HUES6 (cell line): ENCODE measurements around the gene SHISA5.
A peak's percentile ranks its signal among the peaks of the same experiment; 100 is the strongest.
"Not testable (repeated sequence)": the region's sequence is repeated elsewhere in the genome, so short reads cannot be mapped to it uniquely, and the experiment has no call there.

Source experiments
- H3K27ac ChIP-seq: 2 replicates; pipeline ENCODE4 v1.7.0; 2013; ENCODE audit warnings: low read depth, mild to moderate bottlenecking, low read length, inconsistent platforms
- H3K27me3 ChIP-seq: 2 replicates; pipeline ENCODE4 v1.6.1; 2013; ENCODE audit warnings: low read length; ENCODE audit not compliant: control insufficient read depth, insufficient read depth
- H3K36me3 ChIP-seq: 2 replicates; pipeline ENCODE4 v1.6.1; 2013; ENCODE audit warnings: low read length; ENCODE audit not compliant: control insufficient read depth, insufficient read depth
- H3K4me1 ChIP-seq: 2 replicates; pipeline ENCODE4 v1.6.1; 2013; ENCODE audit warnings: low read length; ENCODE audit not compliant: control insufficient read depth, insufficient read depth
- H3K4me3 ChIP-seq: 2 replicates; pipeline ENCODE4 v1.5.1; 2013; ENCODE audit warnings: low read depth, low read length
- H3K9ac ChIP-seq: one replicate; pipeline ENCODE4 v1.6.1; 2013; ENCODE audit warnings: mild to moderate bottlenecking, low read length
- H3K9me3 ChIP-seq: 2 replicates; pipeline ENCODE4 v1.6.1; 2013; ENCODE audit warnings: low read depth, low read length; ENCODE audit not compliant: control insufficient read depth, insufficient read depth

Gene SHISA5

DNA sequence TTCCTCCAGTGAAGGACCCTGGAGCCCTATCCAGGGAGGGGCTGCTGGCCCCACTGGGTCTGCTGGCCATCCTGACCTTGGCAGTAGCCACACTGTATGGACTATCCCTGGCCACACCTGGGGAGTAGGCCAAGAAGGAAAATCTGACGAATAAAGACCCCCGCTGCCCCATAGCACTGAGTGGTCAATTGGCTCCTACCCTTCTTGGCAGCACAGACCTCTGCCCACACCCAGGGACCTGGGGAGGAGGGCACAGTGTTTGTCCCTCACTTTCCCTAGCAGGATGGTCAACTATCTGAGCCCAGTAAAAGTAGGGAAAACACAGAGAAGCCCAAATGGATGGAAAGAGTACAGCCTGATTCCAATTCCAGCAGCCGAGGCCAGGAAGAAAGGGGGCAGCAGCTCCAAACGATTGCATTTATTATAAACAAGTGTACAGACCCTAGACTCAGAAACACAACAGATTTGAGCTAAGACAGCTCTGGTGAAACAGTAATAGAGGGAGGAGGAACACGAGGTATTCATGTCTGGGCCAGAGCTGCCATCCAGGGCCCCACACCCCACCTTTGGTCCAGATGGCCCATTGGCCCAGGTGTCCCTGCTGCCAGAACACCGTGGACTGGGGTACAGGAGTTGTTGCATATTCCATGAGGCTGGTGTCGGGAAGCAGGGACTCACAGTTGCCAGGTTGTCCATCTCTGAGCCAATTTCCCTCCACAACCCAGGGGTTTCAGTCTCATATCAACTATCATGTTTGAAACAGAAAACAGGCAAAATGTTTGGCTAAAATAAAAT lies 36.3 kb downstream of the SHISA5 start:
- H3K27me3 ChIP-seq, result no peaks in the 10 kb centered on the region
- H3K4me1 ChIP-seq, result peaks cover 29% of the 10 kb centered on the region
- no peak overlapping the region for H3K9ac ChIP-seq
- peaks cover 46% of the 10 kb centered on the region for H3K36me3 ChIP-seq
- no peak overlapping the region for H3K4me3 ChIP-seq
- peak overlapping the region; percentile 97; the same call in 1 of the 2 replicates for H3K27ac ChIP-seq
- no peaks in the 10 kb centered on the region for H3K9me3 ChIP-seq

DNA sequence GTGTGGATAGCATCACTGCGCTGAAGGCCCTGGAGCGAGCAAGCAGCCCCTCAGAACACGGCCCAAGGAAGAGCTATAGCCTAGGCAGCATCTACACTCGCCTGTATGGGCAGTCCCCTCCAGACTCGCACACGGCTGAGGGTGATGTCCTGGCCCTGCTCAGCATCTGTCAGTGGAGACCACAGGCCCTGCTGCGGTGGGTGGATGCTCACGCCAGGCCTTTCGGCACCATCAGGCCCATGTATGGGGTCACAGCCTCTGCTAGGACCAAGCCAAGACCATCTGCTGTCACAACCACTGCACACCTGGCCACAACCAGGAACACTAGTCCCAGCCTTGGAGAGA lies 36.9 kb downstream of the SHISA5 start:
- peak overlapping the region; percentile 76 for H3K9ac ChIP-seq
- H3K27me3 ChIP-seq, result no peaks in the 10 kb centered on the region
- H3K4me3 ChIP-seq, result no peak overlapping the region
- peak overlapping the region; percentile 97; the same call in 1 of the 2 replicates for H3K27ac ChIP-seq
- H3K4me1 ChIP-seq, result peaks cover 29% of the 10 kb centered on the region
- no peaks in the 10 kb centered on the region for H3K9me3 ChIP-seq
- H3K36me3 ChIP-seq, result peaks cover 46% of the 10 kb centered on the region

DNA sequence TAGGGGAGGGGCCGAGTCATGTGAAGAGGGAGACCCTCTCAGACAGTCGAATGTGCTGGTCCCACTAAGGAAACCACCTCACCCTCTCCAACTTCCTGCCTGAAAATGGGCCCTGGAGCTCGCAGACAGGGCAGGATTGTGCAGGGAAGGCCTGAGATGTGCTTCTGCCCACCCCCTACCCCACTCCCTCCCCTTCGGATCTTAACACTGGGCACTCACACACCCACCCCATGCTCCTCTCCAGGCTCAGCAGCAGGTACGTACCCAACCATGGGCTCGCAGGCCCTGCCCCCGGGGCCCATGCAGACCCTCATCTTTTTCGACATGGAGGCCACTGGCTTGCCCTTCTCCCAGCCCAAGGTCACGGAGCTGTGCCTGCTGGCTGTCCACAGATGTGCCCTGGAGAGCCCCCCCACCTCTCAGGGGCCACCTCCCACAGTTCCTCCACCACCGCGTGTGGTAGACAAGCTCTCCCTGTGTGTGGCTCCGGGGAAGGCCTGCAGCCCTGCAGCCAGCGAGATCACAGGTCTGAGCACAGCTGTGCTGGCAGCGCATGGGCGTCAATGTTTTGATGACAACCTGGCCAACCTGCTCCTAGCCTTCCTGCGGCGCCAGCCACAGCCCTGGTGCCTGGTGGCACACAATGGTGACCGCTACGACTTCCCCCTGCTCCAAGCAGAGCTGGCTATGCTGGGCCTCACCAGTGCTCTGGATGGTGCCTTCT lies 37.4 kb downstream of the SHISA5 start:
- H3K36me3 ChIP-seq, result peaks cover 46% of the 10 kb centered on the region
- no peak overlapping the region for H3K4me3 ChIP-seq
- H3K27ac ChIP-seq, result peak overlapping the region; percentile 97
- H3K9ac ChIP-seq, result peak overlapping the region; percentile 76
- no peaks in the 10 kb centered on the region for H3K9me3 ChIP-seq
- H3K27me3 ChIP-seq, result no peaks in the 10 kb centered on the region
- H3K4me1 ChIP-seq, result peaks cover 29% of the 10 kb centered on the region

DNA sequence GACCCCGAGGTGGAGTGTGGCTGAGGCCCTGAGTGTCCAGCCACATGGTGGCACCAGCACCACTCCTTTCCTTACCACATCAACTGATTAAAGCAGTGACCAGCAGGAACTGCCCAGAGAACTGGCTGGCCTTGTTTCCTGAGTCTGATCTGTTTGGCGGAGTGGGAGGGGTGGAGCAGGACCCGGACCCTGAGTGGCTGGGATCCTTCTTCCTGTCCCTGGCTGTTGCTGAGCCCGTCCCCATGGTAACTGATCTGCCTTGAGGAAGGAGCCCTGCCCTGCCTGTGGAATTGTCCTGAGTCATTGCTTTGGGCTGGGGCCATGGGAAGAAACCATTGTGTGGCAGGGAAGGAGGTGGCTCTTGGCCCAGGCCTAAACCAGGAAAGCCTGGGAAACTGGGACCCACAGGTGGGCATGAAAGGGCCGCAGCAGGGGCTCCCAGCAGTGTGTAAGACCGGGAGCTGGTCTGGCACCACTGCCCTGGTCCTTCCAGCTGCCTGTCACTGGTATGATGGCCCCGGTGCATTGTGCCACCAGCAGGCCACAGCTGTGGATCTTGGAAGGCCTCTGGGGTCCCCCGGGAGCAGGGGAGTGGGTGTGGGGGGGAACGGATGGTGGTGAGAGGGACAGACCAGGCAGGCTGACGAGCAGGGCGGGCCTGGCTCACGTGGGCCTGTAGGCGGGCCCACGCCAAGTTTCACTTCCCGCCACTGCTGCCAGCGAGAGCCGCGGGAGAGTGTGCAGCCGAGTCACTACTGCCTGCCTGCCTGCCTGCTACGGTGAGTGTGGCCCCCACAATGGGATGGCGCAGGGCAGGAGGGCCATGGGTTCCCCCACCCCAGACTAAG lies 38.2 kb downstream of the SHISA5 start:
- Histone ChIP-seq H3K4me3 (no peak overlapping the region), H3K4me1 (peaks cover 29% of the 10 kb centered on the region), H3K9ac (peak overlapping the region; percentile 76), H3K36me3 (peaks cover 54% of the 10 kb centered on the region), H3K27ac (peak overlapping the region; percentile 97), H3K9me3 (no peaks in the 10 kb centered on the region), H3K27me3 (no peaks in the 10 kb centered on the region)

DNA sequence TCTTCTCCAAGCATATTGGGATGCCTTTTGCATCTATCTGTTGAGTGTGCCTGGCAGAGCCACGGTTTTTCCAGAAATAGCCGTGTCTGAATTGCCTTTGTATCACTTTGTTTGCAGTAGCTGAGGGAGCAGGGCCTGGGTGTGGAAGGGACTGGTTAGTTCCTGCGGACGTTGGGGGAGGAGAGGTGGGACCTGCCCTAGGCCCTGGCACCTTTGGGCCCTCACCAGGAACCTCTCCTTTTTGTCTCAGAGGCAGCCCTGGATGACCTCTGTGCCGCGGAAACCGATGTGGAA lies 38.8 kb downstream of the SHISA5 start:
- Histone ChIP-seq H3K27ac (no peak overlapping the region), H3K9me3 (no peaks in the 10 kb centered on the region), H3K9ac (peak overlapping the region; percentile 45), H3K27me3 (no peaks in the 10 kb centered on the region), H3K4me1 (peaks cover 26% of the 10 kb centered on the region), H3K36me3 (peaks cover 58% of the 10 kb centered on the region), H3K4me3 (no peak overlapping the region)

DNA sequence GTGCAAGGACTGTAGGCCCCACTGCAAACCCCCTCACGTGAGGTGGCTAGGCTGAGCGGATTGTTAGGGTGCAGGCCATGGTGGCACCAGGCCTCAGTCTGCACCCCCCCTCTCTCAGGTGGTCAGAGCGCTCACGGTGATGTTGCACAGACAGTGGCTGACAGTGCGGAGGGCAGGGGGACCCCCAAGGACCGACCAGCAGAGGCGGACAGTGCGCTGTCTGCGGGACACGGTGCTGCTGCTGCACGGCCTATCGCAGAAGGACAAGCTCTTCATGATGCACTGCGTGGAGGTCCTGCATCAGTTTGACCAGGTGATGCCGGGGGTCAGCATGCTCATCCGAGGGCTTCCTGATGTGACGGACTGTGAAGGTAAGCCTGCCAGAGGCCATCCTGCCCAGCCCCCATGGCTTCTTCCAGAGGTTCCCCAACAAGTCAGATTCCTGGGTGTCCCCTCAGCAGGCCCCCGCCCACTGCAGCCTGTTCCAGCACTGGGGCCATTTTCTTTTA lies 39.2 kb downstream of the SHISA5 start:
- Histone ChIP-seq H3K27ac (no peak overlapping the region), H3K27me3 (no peaks in the 10 kb centered on the region), H3K4me1 (peaks cover 23% of the 10 kb centered on the region), H3K36me3 (peaks cover 59% of the 10 kb centered on the region), H3K9me3 (no peaks in the 10 kb centered on the region), H3K4me3 (no peak overlapping the region), H3K9ac (no peak overlapping the region)

DNA sequence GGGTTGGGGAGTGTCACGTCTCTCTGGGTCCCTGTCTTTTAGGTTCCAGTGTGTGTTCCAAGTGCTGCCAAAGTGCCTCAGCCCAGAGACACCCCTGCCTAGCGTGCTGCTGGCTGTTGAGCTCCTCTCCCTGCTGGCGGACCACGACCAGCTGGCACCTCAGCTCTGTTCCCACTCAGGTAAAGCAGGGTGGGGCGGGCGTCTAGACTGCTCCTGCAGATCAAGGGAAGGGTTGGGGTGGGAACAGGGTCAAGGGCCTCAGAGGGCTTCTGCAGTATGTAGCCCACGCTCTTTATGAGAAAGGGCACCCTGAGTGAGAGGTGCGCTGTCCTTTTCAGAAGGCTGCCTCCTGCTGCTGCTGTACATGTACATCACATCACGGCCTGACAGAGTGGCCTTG lies 40.3 kb downstream of the SHISA5 start:
- H3K36me3 ChIP-seq, result peaks cover 59% of the 10 kb centered on the region
- no peak overlapping the region for H3K27ac ChIP-seq

DNA sequence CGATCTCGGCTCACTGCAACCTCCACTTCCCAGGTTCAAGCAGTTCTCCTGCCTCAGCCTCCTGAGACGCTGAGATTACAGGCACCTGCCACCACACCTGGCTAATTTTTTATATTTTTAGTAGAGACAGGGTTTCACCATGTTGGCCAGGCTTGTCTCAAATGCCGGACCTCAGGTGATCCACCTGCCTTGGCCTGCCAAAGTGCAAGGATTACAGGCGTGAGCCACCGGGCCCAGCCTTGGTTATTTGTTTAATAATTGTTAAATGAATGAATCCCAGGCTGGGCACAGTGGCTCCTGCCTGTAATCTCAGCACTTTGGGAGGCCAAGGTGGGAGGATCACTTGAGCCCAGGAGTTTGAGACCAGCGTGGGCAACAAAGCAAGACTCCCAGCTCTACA lies 42.2 kb downstream of the SHISA5 start:
- not testable (repeated sequence) for H3K27me3 ChIP-seq, H3K9ac ChIP-seq, H3K27ac ChIP-seq, H3K9me3 ChIP-seq, H3K4me3 ChIP-seq
- H3K4me1 ChIP-seq, result peaks cover 17% of the 10 kb centered on the region
- peaks cover 50% of the 10 kb centered on the region for H3K36me3 ChIP-seq

More for the DNA sequence above, 40.3 kb downstream of the SHISA5 start:
- H3K9ac ChIP-seq, result no peak overlapping the region
- no peak overlapping the region for H3K4me3 ChIP-seq
- H3K27me3 ChIP-seq, result no peaks in the 10 kb centered on the region
- no peaks in the 10 kb centered on the region for H3K9me3 ChIP-seq
- peaks cover 23% of the 10 kb centered on the region for H3K4me1 ChIP-seq

DNA sequence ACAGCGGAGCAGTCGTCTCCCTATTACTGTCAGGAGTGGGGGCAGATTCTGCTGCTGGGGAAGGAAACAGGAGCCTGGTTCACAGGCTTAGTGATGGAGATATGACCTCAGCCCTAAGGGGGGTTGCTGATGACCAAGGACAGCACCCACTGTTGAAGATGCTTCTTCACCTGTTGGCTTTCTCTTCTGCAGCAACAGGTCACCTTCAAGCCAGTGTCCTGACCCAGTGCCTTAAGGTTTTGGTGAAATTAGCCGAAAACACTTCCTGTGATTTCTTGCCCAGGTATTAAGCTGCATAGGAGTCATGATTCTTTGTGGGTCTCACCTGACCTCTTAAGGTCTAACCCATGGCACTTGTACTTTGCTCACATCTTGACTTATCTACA lies 43.5 kb downstream of the SHISA5 start:
- Histone ChIP-seq H3K36me3 (peaks cover 58% of the 10 kb centered on the region), H3K4me1 (peaks cover 4% of the 10 kb centered on the region), H3K9ac (no peak overlapping the region), H3K9me3 (no peaks in the 10 kb centered on the region), H3K27ac (no peak overlapping the region), H3K27me3 (no peaks in the 10 kb centered on the region), H3K4me3 (no peak overlapping the region)

DNA sequence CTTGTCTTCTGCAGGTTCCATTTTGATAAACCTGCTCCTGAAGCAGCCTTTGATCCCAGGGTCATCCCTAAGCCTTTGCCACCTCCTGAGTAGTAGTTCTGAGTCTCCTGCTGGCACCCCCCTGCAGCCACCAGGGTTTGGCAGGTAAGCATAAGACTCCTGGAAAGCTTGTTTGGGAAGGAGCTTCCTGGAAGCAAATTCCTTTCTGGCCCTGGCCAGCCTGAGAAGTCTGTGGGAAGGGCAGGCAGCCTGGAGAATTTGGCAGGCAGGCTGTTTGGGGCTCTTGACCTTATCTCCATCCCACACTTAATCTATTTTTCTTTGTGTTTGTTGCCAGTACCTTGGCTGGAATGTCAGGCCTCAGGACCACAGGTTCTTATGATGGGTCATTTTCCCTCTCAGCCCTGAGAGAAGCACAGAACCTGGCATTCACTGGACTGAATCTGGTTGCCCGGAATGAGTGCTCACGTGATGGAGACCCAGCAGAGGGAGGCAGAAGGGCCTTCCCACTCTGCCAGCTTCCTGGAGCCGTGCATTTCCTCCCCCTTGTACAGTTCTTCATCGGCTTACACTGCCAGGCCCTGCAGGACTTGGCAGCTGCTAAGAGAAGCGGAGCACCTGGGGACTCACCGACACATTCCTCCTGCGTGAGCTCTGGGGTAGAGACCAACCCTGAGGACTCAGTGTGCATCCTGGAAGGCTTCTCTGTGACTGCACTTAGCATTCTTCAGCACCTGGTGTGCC lies 44.0 kb downstream of the SHISA5 start:
- Histone ChIP-seq H3K4me1 (no peaks in the 10 kb centered on the region), H3K27ac (no peak overlapping the region), H3K4me3 (no peak overlapping the region), H3K36me3 (peaks cover 63% of the 10 kb centered on the region), H3K27me3 (no peaks in the 10 kb centered on the region), H3K9me3 (no peaks in the 10 kb centered on the region), H3K9ac (no peak overlapping the region)
